ENCODE measurements around the gene ROBO2. TPM values are rescaled to one million over a fixed set of nuclear protein-coding genes. Genes with fewer than 3 reads are reported as not detected.

The ROBO2 gene
- total and polyA plus RNA-seq, 2 experiments from 2014 or later = 1.5 to 7.8 TPM

DNA sequence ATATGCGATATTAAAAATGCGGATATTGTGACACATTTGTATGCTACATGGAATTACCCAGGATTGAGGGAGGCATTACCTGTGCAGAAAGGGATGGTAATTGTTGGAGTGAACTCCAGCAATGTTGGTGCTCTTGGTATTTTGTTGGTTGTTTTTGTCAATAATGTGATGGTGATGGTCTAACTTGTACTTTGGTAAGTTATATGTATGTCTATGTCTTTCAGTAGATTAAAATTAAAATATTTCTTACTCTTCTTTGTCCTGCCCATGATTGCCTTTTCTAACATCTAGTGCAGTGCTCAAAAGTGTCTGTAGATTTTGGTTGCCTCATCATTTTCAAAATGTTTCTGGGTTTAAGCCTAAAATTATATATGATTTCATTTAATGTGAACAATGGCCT lies 192.7 kb downstream of the ROBO2 start:
- Histone ChIP-seq H3K27me3 (ENCODE audit: insufficient read depth) (no peaks in the 10 kb centered on the region), H3K27ac (ENCODE audit: low read depth) (no peak overlapping the region), H3K9me2 (ENCODE audit: insufficient read depth) (0 out of 2 replicates have a peak, but pooled peaks cover 7% of the 10 kb centered on the region), H3K79me2 (replicated peaks; ENCODE audit: insufficient read depth) (no peaks in the 10 kb centered on the region), H3K36me3 (ENCODE audit: insufficient read depth) (no peaks in the 10 kb centered on the region), H3F3A (replicated peaks; ENCODE audit: low read depth) (no peaks in the 10 kb centered on the region), H3K4me1 (ENCODE audit: insufficient read depth) (no peaks in the 10 kb centered on the region), H2AFZ (no peak overlapping the region), H3K4me2 (no peak overlapping the region), H4K20me1 (replicated peaks; ENCODE audit: insufficient read depth) (no peaks in the 10 kb centered on the region), H3K4me3 (no peak overlapping the region)
- Mint-ChIP-seq H3K27ac (no peak overlapping the region), H3K9me3 (no peaks in the 10 kb centered on the region; the same call in 2 of the 3 replicates), H3K36me3 (ENCODE audit: low read depth) (no peaks in the 10 kb centered on the region), H3K4me1 (peaks cover 4% of the 10 kb centered on the region; the same call in 1 of the 3 replicates), H3K4me3 (no peak overlapping the region), H3K27me3 (ENCODE audit: insufficient read depth, low read depth, poor library complexity) (no peaks in the 10 kb centered on the region)
- TF ChIP-seq, protein P1, sequence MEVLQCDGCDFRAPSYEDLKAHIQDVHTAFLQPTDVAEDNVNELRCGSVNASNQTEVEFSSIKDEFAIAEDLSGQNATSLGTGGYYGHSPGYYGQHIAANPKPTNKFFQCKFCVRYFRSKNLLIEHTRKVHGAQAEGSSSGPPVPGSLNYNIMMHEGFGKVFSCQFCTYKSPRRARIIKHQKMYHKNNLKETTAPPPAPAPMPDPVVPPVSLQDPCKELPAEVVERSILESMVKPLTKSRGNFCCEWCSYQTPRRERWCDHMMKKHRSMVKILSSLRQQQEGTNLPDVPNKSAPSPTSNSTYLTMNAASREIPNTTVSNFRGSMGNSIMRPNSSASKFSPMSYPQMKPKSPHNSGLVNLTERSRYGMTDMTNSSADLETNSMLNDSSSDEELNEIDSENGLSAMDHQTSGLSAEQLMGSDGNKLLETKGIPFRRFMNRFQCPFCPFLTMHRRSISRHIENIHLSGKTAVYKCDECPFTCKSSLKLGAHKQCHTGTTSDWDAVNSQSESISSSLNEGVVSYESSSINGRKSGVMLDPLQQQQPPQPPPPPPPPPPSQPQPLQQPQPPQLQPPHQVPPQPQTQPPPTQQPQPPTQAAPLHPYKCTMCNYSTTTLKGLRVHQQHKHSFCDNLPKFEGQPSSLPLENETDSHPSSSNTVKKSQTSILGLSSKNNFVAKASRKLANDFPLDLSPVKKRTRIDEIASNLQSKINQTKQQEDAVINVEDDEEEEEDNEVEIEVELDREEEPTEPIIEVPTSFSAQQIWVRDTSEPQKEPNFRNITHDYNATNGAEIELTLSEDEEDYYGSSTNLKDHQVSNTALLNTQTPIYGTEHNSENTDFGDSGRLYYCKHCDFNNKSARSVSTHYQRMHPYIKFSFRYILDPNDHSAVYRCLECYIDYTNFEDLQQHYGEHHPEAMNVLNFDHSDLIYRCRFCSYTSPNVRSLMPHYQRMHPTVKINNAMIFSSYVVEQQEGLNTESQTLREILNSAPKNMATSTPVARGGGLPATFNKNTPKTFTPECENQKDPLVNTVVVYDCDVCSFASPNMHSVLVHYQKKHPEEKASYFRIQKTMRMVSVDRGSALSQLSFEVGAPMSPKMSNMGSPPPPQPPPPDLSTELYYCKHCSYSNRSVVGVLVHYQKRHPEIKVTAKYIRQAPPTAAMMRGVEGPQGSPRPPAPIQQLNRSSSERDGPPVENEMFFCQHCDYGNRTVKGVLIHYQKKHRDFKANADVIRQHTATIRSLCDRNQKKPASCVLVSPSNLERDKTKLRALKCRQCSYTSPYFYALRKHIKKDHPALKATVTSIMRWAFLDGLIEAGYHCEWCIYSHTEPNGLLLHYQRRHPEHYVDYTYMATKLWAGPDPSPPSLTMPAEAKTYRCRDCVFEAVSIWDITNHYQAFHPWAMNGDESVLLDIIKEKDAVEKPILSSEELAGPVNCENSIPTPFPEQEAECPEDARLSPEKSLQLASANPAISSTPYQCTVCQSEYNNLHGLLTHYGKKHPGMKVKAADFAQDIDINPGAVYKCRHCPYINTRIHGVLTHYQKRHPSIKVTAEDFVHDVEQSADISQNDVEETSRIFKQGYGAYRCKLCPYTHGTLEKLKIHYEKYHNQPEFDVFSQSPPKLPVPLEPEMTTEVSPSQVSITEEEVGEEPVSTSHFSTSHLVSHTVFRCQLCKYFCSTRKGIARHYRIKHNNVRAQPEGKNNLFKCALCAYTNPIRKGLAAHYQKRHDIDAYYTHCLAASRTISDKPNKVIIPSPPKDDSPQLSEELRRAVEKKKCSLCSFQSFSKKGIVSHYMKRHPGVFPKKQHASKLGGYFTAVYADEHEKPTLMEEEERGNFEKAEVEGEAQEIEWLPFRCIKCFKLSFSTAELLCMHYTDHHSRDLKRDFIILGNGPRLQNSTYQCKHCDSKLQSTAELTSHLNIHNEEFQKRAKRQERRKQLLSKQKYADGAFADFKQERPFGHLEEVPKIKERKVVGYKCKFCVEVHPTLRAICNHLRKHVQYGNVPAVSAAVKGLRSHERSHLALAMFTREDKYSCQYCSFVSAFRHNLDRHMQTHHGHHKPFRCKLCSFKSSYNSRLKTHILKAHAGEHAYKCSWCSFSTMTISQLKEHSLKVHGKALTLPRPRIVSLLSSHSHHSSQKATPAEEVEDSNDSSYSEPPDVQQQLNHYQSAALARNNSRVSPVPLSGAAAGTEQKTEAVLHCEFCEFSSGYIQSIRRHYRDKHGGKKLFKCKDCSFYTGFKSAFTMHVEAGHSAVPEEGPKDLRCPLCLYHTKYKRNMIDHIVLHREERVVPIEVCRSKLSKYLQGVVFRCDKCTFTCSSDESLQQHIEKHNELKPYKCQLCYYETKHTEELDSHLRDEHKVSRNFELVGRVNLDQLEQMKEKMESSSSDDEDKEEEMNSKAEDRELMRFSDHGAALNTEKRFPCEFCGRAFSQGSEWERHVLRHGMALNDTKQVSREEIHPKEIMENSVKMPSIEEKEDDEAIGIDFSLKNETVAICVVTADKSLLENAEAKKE (CRISPR knock-in tag; IDR thresholded peaks at IDR 0.05) = no peak
- no peak for TF ChIP-seq EZH2 (IDR thresholded peaks at IDR 0.05; ENCODE audit: low read depth, unreplicated experiment)
- TF ChIP-seq CREB1 (CRISPR knock-in tag; IDR thresholded peaks at IDR 0.05; ENCODE audit: low read depth) = no peak
- TF ChIP-seq ZNF114 (CRISPR knock-in tag; IDR thresholded peaks at IDR 0.05) = no peak
- no peak for TF ChIP-seq JUNB (IDR thresholded peaks at IDR 0.05; ENCODE audit: unreplicated experiment)
- TF ChIP-seq EZH2phosphoT487 (IDR thresholded peaks at IDR 0.05; ENCODE audit: unreplicated experiment) = no peak
- TF ChIP-seq, protein P2, sequence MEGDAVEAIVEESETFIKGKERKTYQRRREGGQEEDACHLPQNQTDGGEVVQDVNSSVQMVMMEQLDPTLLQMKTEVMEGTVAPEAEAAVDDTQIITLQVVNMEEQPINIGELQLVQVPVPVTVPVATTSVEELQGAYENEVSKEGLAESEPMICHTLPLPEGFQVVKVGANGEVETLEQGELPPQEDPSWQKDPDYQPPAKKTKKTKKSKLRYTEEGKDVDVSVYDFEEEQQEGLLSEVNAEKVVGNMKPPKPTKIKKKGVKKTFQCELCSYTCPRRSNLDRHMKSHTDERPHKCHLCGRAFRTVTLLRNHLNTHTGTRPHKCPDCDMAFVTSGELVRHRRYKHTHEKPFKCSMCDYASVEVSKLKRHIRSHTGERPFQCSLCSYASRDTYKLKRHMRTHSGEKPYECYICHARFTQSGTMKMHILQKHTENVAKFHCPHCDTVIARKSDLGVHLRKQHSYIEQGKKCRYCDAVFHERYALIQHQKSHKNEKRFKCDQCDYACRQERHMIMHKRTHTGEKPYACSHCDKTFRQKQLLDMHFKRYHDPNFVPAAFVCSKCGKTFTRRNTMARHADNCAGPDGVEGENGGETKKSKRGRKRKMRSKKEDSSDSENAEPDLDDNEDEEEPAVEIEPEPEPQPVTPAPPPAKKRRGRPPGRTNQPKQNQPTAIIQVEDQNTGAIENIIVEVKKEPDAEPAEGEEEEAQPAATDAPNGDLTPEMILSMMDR (conservative IDR thresholded peaks at IDR 0.05; ENCODE audit: low read depth in 2 of 2) = no peak
- TF ChIP-seq STAT1 (IDR thresholded peaks at IDR 0.05; ENCODE audit: unreplicated experiment) = no peak
- ATAC-seq (no peak), DNase-seq (ENCODE audit: low spot score) (no peak)
